Measurements from ENCODE around the gene RAB21. TPM values are rescaled to one million over a fixed set of nuclear protein-coding genes. Genes with fewer than 3 reads are reported as not detected.
"Not testable (repeated sequence)": the region's sequence is repeated elsewhere in the genome, so short reads cannot be mapped to it uniquely, and the experiment has no call there.

RAB21 gene
- polyA plus RNA-seq, 4 donors: 51.5 to 79.3 (median 66.6) TPM

- no peak for DNase-seq (ENCODE audit: low read depth in 4 of 4, low spot score in 3 of 4)
Observed at GRCh38 chr12:71748081-71748850, 6.4 kb upstream of the RAB21 start.

- DNase-seq (ENCODE audit: low read depth in 4 of 4, low spot score in 3 of 4): no peak
Observed at GRCh38 chr12:71749666-71750065, 5.0 kb upstream of the RAB21 start.

- no peak for DNase-seq (ENCODE audit: low read depth in 4 of 4, low spot score in 3 of 4)
Observed at GRCh38 chr12:71752891-71753290, 1.8 kb upstream of the RAB21 start.

GRCh38 chr12:71755146-71755892, 656 bp downstream of the RAB21 start:
- DNase-seq (ENCODE audit: low read depth in 4 of 4, low spot score in 3 of 4): peak; percentile 31 to 48 (median 36)

- DNase-seq (ENCODE audit: low read depth in 4 of 4, low spot score in 3 of 4): no peak
Observed at GRCh38 chr12:71756054-71756690, 1.5 kb downstream of the RAB21 start.

GRCh38 chr12:71759941-71760340, 5.3 kb downstream of the RAB21 start:
- DNase-seq (ENCODE audit: low read depth in 4 of 4, low spot score in 3 of 4): no peak

GRCh38 chr12:71760471-71760870, 5.8 kb downstream of the RAB21 start:
- DNase-seq (ENCODE audit: low read depth in 4 of 4, low spot score in 3 of 4): no peak

GRCh38 chr12:71761354-71761753, 6.7 kb downstream of the RAB21 start:
- DNase-seq (ENCODE audit: low read depth in 4 of 4, low spot score in 3 of 4): not testable (repeated sequence)

- no peak for DNase-seq (ENCODE audit: low read depth in 4 of 4, low spot score in 3 of 4)
Observed at GRCh38 chr12:71763677-71764379, 9.2 kb downstream of the RAB21 start.

- DNase-seq (ENCODE audit: low read depth in 4 of 4, low spot score in 3 of 4): no peak
Observed at GRCh38 chr12:71764587-71765321, 10.1 kb downstream of the RAB21 start.

- DNase-seq (ENCODE audit: low read depth in 4 of 4, low spot score in 3 of 4): no peak
Observed at GRCh38 chr12:71766202-71766601, 11.5 kb downstream of the RAB21 start.

GRCh38 chr12:71767183-71767582, 12.5 kb downstream of the RAB21 start:
- DNase-seq (ENCODE audit: low read depth in 4 of 4, low spot score in 3 of 4): no peak

GRCh38 chr12:71768900-71769299, 14.2 kb downstream of the RAB21 start:
- no peak for DNase-seq (ENCODE audit: low read depth in 4 of 4, low spot score in 3 of 4)

GRCh38 chr12:71771069-71771468, 16.4 kb downstream of the RAB21 start:
- no peak for DNase-seq (ENCODE audit: low read depth in 4 of 4, low spot score in 3 of 4)

GRCh38 chr12:71772735-71773134, 18.1 kb downstream of the RAB21 start:
- DNase-seq (ENCODE audit: low read depth in 4 of 4, low spot score in 3 of 4): no peak

- DNase-seq (ENCODE audit: low read depth in 4 of 4, low spot score in 3 of 4): peak in 1 of 4 donors; percentile 9
Observed at GRCh38 chr12:71780237-71780822, 25.7 kb downstream of the RAB21 start.

GRCh38 chr12:71782017-71782416, 27.4 kb downstream of the RAB21 start:
- no peak for DNase-seq (ENCODE audit: low read depth in 4 of 4, low spot score in 3 of 4)

- no peak for DNase-seq (ENCODE audit: low read depth in 4 of 4, low spot score in 3 of 4)
Observed at GRCh38 chr12:71786829-71787228, 32.2 kb downstream of the RAB21 start.

- DNase-seq (ENCODE audit: low read depth in 4 of 4, low spot score in 3 of 4): no peak
Observed at GRCh38 chr12:71787580-71787979, 32.9 kb downstream of the RAB21 start.

GRCh38 chr12:71790331-71790730, 35.7 kb downstream of the RAB21 start:
- no peak for DNase-seq (ENCODE audit: low read depth in 4 of 4, low spot score in 3 of 4)

Data from left renal pelvis (tissue), 4 donors.